HG03097 (cell line): ENCODE measurements around the gene SHB.

Experiments
- ATAC-seq: cut with Tn5 transposase; IDR thresholded peaks from one replicate; pipeline ENCODE4 v1.9.1; 2021; ENCODE audit not compliant: unreplicated experiment, low FRiP score

Gene SHB

GRCh38 chr9:37943345-37944265, 125.4 kb downstream of the SHB start:
- ATAC-seq, result no peak

DNA sequence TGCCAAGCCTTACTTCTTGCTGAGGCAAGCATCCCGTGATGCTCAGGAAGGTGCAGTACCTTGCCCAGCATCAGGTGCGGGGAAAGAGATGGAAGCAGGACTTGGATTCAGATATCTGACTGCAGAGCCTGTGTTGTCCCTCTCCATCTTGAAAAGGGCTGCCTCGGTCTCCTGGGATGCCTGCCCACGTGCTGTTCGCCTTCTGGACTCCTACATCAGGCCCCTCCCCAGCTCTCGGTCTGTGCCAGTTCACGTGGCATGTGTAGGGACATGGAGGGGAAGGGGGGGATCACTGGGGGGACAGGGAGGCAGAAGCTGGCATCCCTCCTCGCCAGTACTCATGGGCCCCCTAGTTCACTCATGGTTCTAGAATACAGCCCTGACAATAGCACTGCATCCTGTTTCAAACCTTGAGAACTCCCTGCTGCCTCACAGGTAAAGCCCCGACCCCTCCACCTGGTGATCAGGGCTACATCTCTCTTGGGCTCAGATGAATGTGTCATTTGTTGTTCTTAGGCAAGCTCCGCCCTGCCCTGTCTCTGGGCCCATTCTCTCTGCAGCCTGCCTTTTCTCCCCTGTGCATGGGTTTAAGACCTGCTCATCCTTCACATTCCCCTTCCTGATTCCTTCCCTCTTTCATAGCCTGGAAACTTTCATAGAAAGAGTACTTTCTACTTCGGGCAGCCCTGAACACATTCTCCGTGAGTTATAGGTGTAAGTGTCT, 126.2 kb downstream of the SHB start:
- no peak for ATAC-seq

GRCh38 chr9:37941253-37941652, 127.8 kb downstream of the SHB start:
- ATAC-seq, result no peak

DNA sequence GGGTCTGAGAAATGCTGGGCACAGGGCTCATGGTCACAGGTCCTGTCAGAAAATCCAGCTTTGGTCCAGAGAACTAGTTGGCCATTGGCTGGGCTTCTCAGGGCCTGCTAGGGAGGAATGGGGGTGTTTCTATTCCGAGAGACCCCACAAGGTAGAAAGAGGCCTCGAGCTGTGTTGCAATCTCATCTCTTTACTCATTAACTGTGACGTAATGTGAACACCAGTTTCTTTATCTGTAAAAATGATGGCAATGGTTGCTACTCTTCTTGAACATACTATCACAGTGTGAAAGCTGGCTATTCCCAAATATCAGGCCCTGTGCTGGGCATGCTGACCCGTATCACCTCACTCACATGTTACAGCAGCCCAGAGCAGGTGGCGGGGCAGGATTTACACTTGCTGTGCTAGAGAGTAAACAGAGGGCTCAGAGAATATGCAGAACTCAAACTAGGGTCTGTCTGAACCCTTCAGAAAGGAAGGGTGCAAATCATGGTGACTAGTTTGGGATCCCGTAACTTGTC, 129.4 kb downstream of the SHB start:
- no peak for ATAC-seq

DNA sequence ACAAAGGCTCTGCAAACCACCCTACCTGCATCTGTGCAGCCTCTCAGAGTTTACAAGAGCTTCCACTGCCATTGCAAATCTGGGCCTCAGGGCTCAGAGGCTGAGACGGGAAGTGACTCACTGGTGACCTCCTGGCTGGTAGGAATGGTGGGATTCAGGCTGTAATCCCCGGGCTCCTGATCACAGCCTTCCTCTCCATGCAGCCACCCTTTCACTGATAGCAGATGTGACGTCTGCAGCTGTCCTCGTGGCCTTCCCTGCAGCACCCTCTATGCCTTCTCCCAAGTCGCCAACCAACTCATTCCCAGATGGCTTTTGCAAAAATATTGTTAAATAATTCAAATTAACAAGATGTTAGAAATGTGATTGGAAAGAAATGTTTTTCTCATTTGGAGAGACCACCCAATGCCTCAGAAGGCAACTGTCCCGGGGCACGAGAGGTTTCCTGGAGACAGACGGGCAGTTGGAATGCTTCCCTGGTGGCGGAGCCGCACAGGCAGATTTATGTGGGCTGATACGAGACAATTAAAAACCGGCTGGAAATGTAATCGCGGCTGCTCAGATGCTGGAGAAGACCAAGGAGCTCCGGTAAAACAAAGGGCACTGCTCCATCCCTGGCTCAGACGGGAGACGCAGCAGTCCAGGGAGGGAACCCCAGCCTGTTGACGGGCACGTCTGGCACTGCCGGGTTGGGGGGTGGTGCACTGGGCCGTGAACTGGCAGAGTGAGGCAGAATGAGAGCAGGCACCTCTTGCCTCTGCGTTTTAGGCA, 130.7 kb downstream of the SHB start:
- no peak for ATAC-seq

DNA sequence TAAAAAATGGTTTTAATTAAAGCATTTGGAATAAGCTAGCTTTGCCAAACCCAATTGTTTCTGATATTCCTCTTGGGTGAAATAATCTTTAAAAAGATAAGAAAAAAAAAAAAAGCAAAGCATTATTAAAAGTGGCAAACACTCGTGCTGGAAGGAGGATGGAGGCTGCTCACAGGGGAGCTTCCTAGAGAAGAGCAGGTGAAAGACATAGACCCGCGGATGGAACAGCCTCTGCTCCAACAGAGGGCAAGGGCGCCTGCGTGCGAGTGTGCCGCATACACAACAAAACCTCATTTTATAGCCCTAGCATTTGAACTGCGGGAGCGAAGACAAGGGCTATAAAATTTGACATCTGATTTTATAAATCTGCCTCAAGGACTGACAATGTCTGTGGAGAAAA, 131.7 kb downstream of the SHB start:
- no peak for ATAC-seq

DNA sequence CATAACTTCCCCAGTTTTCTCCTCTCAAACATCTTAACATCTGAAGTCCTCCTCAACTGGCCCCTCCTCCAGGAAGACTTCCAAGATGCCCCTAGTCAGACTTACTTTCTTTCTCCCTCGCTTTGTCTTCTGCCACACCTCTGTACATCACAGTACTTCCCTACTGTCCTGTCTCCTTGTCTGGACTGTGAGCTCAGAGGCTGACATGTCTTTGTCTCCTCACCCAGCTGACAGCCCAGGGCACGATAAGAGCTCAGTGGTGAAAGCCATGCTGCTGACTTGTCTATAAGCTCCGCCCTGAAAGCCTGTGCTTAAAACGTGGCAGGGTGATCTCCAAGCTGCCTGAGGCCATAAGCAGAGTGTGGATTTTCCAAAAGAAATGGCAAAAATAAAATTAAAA, 132.1 kb downstream of the SHB start:
- no peak for ATAC-seq

DNA sequence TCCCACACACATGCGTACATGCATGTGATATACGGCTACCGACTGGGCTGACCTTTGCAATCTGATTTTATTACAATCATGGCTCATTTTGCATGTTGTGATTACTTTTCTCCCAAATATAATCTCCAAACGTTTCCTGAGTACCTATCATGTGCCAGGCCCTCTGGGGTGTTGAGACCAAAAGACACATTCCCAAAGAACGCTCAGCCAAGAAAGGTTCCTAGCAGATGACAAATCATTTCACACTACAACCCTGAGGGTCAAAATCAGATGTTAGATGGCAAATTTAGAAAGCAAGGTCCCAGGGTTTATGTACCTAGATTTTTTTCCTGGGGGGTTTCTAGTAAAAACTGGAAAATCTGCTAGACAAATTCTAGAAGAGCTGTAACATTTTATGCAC, 132.7 kb downstream of the SHB start:
- ATAC-seq, result no peak

DNA sequence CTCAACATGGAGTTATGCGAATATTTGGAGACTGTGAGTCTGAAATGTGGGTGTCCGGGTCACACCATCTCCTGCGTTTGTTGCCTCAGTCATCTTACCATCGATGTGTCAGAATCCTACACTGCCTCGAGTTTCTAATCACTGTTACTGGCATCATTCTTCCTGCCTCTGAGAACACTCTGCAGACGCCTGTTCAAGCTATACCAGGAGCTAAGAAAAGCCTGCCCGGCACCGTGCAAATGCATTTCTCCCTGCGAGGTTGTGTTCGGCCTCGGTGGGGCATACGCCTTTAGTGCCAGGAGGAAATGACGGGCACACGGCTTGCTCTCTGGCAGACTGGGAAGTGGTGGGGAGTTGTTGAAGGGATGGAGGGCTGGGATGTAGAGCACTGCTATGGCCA, 133.9 kb downstream of the SHB start:
- ATAC-seq, result no peak

- no peak for ATAC-seq
Observed at GRCh38 chr9:37931592-37931991, 137.4 kb downstream of the SHB start.

GRCh38 chr9:37929441-37929895, 139.6 kb downstream of the SHB start:
- ATAC-seq, result no peak

GRCh38 chr9:37928552-37929430, 140.2 kb downstream of the SHB start:
- no peak for ATAC-seq

DNA sequence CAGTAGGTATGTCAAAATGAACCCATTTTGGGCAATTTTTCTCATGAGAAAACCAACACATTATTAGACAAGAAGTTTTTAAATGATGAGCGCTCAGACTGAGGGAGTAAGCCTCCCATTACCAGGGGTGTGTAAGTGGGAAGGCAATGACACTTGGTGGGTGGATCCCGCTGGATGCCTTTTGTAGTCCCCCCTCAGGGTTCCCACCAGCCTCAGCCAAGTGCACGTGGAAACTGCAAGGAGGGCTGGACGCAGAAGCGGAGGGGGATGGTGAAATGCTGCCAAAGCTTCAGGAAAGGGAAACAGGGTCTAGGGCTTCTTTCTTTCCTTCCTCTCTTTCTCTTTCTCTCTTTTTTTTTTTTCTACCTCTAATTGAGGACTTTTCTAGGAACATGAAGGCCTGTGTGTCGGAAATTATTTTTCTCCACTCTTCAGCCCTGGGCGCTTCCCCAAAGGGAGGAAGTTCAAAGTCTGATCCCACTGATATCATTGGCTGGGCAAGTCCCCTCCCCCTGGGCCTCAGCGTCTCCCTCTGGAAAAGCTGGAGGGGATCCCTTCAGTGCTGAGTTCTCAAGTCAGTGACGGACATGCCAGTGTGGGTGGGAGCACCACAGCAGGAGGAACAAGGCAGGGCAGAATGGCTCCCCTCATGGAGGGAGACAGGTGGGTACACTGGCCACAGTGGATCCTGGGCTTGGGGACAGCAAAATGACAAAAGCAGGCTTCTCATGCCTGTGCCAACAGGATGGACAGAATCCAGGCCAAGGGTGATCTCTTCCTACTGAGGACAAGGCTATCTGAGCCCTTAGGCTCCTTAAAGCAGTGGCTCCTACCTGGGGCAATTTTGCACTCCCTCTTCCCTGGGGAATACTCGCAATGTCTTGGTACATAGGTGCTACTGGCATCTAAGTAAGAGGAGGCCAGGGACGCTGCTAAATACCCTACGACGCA, 141.2 kb downstream of the SHB start:
- no peak for ATAC-seq

- ATAC-seq, result no peak
Observed at GRCh38 chr9:37927132-37927531, 141.9 kb downstream of the SHB start.

DNA sequence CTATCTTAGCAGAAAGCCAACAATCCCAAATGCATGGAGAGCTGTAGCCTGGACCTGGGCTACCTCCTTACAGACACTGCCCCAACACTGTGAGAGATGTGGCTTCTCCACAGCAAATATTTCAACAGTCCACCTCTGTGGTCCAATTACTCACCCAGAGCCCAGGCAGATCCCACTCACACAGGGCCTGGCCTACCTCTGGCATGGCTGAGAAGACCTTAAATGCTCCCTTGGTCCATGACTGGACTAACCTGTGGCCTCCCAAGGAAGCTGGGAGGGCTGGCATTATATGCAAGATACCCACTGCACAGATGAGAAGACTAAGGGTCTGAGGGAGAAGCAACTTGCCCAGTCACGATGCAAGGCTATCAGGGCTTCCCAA, 142.3 kb downstream of the SHB start:
- ATAC-seq, result no peak

- no peak for ATAC-seq
Observed at GRCh38 chr9:37925786-37926736, 143.0 kb downstream of the SHB start.

- no peak for ATAC-seq
Observed at GRCh38 chr9:37925006-37925405, 144.0 kb downstream of the SHB start.

DNA sequence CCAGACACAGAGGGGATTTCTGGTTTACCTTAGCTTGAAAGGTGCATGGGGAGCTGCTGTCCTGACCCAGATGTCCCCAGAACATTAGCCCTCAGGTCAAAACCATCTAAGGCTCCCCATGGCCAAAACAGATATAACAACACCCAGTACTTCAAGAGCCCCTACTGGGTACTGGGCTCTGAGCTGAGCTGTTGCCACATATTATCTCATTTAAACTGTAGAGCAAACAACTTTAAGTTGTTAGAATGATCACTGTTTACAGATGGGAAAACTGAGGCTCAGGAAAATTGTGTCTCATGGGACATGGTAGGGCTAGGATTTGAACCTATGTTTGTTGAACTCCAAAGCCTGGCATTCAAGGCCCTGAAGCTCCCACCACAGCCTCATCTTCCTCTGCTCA, 144.5 kb downstream of the SHB start:
- no peak for ATAC-seq
